GM18498 (cell line): ENCODE results near the gene MNT.

Experiments used
- ATAC-seq: cut with Tn5 transposase; IDR thresholded peaks from one replicate; pipeline ENCODE4 v1.9.1; 2021; ENCODE audit warnings: mild to moderate bottlenecking, moderate library complexity; ENCODE audit not compliant: unreplicated experiment

The MNT gene

DNA sequence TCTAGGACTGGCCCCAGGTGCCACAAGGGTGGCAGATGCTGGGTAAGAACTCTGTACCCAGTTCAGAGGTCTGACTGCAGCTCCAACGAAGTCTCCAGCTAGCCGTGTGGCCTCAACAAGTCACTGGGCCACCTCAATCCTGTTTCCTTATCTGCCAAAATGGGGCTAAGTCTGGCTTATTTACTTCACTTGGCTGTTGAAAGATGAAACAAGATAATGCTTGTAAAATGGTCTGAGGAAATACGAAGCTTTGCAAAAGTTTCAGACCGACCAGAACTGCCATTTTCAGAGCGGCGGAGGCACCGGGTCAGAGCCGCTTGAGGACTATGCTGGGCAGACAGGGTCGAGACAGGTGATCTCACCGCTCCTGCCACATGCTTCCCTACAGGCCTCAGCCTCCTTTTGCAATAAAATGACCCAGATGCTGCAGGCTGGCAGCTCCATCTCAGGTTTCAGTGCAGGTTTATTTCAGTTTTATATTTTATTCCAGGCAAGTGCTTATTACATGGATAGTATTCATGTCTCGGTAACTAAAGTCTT lies 17.2 kb downstream of the MNT start:
- ATAC-seq, result no peak

- no peak for ATAC-seq
Observed at GRCh38 chr17:2380950-2381649, 19.8 kb downstream of the MNT start.

DNA sequence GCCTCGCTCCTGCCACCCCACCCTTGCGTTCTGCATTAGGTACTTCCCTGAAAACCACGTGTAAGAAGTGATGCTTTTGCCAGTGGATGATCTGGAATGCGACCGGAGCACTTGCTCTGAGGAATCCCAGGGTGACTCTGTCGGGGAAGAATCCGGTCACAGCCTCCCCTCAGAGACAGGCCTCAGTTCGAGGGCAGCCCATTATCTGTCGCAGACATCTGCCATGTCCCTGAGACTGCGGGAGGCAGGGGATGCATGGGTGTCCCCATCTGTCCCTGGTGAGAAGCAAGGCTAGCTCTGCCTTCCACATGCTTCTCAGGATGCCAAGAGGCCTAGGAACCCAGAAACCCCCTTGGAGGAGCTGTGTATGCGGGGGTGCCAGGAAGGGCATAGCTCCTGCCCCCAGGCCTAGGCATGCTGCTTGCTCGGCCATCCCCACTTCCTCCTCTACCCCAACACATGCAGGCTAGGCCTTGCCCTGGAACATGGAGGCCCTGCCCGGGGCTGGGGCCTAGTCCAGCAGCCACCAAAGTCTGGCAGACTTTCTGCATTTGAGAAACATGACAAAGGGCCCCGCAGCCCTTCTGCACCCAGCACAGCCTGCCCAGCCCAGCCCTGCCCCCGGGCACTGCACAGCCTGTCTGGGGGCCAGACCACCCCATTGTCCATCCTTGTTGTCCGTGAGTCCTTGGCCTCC lies 20.5 kb downstream of the MNT start:
- no peak for ATAC-seq

- no peak for ATAC-seq
Observed at GRCh38 chr17:2379489-2380225, 21.2 kb downstream of the MNT start.

GRCh38 chr17:2378905-2379304 lies 22.0 kb downstream of the MNT start:
- ATAC-seq, result no peak

DNA sequence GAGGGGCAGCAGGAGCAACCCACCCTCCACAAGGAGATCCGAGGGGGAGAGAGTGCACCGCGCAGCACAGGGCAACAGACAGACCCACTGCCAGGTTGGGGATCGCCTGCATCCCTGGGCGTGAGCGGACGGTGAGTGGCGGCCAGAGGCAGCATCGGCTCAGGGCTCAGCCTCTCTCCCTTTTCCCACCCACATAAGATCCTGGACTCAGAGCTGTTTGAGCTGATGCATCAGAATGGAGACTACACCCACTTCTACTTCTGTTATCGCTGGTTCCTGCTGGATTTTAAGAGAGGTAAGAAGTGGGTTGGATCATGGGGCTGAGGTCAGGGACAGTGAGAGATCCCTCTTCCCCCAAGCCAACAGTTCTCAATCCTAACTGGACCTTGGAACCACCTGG lies 23.2 kb downstream of the MNT start:
- no peak for ATAC-seq

GRCh38 chr17:2376107-2376506 lies 24.8 kb downstream of the MNT start:
- no peak for ATAC-seq

- no peak for ATAC-seq
Observed at GRCh38 chr17:2375406-2375805, 25.5 kb downstream of the MNT start.

- ATAC-seq, result no peak
Observed at GRCh38 chr17:2374549-2375285, 26.1 kb downstream of the MNT start.

DNA sequence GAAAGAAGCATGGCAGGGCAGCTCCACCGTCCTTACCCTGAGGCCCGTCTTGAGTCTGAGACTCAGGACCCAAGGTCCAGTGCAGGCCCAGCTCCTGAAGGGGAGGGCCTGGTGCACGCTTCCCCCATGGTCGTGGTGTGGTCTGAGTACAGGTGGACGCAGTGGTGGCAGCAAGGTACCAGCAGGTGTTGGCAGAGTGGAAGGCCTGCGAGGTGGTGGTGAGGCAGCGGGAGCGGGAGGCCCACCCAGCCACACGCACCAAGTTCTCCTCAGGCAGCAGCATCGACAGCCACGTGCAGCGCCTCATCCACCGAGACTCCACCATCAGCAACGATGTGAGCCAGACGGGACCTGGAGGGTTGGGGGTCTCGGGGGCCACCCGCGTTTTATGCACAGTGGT lies 27.7 kb downstream of the MNT start:
- ATAC-seq, result no peak

- ATAC-seq, result no peak
Observed at GRCh38 chr17:2372681-2373080, 28.2 kb downstream of the MNT start.

DNA sequence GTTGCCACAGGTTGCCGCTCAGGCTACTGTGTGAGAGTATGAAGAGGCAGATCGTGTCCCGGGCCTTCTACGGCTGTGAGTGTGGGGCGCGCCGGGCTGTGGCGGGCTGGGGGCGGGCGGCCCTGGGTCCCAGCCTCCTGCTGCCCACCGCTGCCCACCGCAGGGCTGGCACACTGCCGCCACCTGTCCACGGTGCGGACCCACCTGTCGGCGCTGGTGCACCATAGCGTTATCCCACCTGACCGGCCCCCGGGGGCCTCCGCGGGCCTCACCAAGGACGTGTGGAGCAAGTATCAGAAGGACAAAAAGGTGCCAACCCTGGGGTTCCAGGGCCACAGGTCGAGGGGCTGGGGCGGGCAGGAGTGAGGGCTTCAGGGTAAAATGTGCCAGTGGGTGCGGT lies 28.7 kb downstream of the MNT start:
- no peak for ATAC-seq

DNA sequence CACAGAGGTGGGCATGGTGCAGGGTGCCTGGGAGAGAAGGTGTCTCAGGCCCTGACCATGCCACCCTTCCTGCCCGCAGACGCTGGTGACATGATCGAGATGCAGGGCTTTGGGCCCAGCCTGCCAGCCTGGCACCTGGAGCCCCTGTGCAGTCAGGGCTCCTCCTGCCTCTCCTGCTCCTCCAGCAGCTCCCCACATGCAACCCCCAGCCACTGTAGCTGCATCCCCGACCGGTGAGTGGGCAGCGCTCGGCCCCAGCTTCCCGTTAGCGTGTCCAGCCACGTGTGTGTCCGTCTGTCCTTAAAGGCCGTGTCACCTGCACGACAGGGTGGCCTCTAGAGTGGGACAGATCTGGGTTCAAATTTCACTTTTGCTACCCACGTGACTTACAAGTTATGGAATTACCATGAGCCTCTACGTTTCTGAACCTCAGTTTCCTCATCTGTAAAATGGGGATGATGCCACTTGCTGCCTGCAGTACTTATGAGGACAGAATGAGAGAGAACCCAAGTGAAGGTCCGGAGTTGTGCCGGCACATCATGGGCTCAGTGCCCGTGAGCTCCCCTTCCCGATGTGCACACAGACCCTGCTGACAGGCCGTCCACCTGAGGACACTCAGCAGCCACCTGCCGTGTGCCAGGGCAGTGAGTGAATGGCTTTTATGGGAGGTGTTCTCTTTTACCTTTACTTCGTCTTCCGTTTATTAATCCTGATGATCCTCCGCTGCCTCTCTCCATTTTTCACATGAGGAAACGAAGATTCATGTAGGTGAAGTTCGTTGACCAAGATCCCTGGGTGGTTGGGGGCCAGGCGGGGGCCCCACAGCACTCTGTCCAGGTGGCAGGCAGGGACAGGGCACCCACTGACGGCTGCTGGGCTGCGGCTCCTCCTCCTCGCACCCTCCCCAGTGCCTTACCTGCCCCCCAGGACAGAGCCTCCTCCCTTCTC lies 29.4 kb downstream of the MNT start:
- no peak for ATAC-seq

DNA sequence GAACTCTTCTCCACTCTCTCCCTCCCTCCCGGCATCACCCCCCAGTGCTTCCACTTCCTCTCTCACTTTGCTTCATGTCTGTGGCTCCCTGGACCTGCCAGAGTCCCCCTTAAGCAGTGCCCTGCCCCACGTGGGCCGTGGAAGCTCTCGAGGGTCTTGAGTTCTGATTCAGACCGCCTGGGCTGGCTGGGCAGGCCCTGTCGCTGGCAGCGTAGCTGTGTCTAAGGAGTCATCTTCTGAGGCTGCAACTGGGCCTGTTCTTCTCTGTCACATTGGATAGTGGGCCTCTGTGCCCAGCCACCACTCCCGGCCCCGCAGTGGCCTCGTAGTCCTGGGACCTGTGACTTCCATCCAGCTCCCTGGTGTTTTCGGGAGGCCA lies 30.7 kb downstream of the MNT start:
- ATAC-seq, result no peak

DNA sequence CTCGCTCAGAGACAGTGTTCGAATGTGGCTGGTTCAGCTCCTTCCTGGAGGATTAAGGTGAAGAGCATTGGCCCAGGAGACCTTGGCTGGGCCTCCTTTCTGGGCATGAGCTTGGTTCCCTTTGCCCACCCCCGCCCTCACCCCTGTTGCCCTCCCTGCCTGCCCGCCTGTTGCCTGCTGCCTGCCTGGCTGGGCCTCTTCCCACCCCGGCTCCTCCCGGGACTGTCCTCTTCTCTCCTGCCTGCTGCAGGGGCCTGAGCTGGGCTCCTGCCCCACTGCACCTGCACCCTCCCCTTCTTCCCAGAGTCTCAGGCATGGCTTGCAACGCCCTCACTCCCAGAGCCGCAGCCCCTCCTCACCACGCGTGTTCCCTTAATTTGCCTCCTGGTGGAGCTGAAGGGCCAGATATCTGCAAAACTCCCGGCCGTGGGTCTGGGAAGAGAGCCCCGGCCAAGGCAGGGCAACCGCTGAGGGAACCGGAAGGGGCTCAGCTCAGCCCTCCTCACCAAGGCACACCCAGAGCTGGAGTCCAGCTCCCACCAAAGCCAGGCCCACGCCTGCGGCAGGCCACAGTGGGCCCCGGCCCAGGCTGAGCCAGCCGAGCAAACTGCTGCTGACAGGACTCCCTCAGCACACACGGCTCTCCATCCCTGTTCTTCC lies 31.2 kb downstream of the MNT start:
- no peak for ATAC-seq

DNA sequence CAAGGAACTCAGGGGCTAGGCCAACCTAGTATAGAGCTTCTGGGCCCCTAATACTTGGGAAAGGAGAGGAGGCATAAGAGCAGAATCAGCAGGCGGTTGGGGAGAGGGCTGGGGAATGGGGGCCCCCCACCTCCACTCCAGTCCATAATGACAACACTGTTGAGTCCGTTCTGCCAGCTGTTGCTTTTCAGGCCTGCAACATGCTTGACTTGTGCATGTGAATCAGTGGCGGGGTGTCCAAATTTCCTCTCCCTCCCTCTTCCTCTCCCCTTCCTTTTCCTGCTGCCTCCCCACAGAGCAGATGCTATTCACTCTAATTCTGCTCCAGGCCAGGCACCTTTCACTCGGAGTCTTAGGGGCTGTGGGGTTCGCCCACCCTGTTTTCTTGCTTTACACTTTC lies 31.8 kb downstream of the MNT start:
- ATAC-seq, result no peak

DNA sequence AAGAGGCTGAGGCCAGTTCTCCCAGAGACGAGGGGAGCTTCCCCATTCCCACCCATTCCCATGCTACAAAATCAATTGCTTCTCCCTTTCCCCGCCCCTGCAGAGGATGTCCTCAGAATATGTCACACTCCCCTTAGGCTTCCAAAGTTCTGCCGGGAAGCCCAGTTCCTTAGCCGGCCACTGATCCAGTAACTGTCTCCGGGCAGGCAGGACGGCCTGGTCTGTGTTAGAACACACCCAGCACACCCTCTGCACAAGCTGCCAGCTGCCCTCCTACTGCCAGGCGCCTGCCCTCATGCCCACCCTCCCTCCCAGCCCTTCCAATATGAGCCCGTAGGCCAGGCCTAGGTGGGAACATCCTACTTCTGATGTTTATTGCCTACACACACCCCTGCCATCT lies 32.5 kb downstream of the MNT start:
- no peak for ATAC-seq

GRCh38 chr17:2366747-2367494 lies 33.9 kb downstream of the MNT start:
- no peak for ATAC-seq

GRCh38 chr17:2365132-2365531 lies 35.7 kb downstream of the MNT start:
- no peak for ATAC-seq
